Endothelial cell of umbilical vein (primary cell): ENCODE data around the gene INSRR. TPM values are rescaled to one million over a fixed set of nuclear protein-coding genes. Genes with fewer than 3 reads are reported as not detected.

Experiments used
- BruUV-seq: library from RNA; stranded (reverse); fragments of 400-500 nt; replicated peaks from 2 replicates; lab custom pipeline; 2021; lab: Mats Ljungman, UMichigan
- CTCF ChIA-PET: fragments of 300-600, 350-600 bp; sonication (Branson Sonifier 250); formaldehyde crosslinking; loops from one replicate; lab custom pipeline; 2021; ENCODE audit warnings: antibody characterized with exemption, inconsistent platforms; lab: Charles Lee
- POLR2A ChIA-PET: fragments of 300-600, 350-600 bp; sonication (Branson Sonifier 250); formaldehyde crosslinking; loops from one replicate; lab custom pipeline; 2021; ENCODE audit warnings: antibody characterized with exemption, inconsistent platforms; lab: Charles Lee
- DNase-seq: peaks from one replicate; pipeline ENCODE4 v3.0.0-alpha.2; 2011; ENCODE audit warnings: low read depth, low spot score
- FAIRE-seq: peaks from 2 replicates; lab custom pipeline; 2011; peaks lifted over from hg19 to GRCh38; lab: Jason Lieb, UNC
- H2AFZ ChIP-seq: 2 replicates; pipeline ENCODE4 v1.6.0; 2012; ENCODE audit warnings: low read depth, low read length, control low read depth, inconsistent platforms
- H3K27ac ChIP-seq: 2 replicates; pipeline ENCODE4 v1.5.1; 2011; ENCODE audit warnings: low read depth, mild to moderate bottlenecking, control low read depth, low read length, moderate library complexity; ENCODE audit not compliant: insufficient read depth
- H3K27me3 ChIP-seq, 2 experiments: 2 replicates each; pipeline versions ENCODE4 v1.6.0 to v1.6.1; 2011; ENCODE audit warnings: low read length in 2 of 2, mixed read lengths in 1 of 2; ENCODE audit not compliant: control insufficient read depth in 2 of 2, insufficient read depth in 2 of 2
- H3K36me3 ChIP-seq, 2 experiments: 2 replicates in 1 of 2; 3 replicates in 1 of 2; pipeline ENCODE4 v1.5.1; 2011; ENCODE audit warnings: low read length in 2 of 2, mild to moderate bottlenecking in 1 of 2, moderate library complexity in 1 of 2; ENCODE audit not compliant: control insufficient read depth in 2 of 2, insufficient read depth in 2 of 2; ENCODE audit errors: extremely low read depth in 1 of 2
- H3K4me1 ChIP-seq: 3 replicates; pipeline ENCODE4 v1.5.1; 2011; ENCODE audit warnings: mild to moderate bottlenecking, low read length; ENCODE audit not compliant: control insufficient read depth, insufficient read depth; ENCODE audit errors: extremely low read depth
- H3K4me2 ChIP-seq: 2 replicates; pipeline ENCODE4 v1.6.1; 2011; ENCODE audit warnings: low read length, control low read depth, mixed read lengths; ENCODE audit not compliant: insufficient read depth
- H3K4me3 ChIP-seq, 3 experiments: fragments of 200-600 bp in 1 of 3; sonication (generic), shearing (Covaris generic) in 1 of 3; replicated peaks in 1 of 3; 2 replicates each; pipeline ENCODE4 v1.5.1; 2011 to 2016; ENCODE audit warnings: control low read depth in 3 of 3, low read length in 3 of 3, mild to moderate bottlenecking in 2 of 3, inconsistent platforms in 1 of 3, low read depth in 1 of 3, moderate library complexity in 1 of 3; ENCODE audit not compliant: insufficient read depth in 1 of 3
- H3K79me2 ChIP-seq: 2 replicates; pipeline ENCODE4 v1.6.0; 2012; ENCODE audit warnings: low read length, inconsistent platforms; ENCODE audit not compliant: control insufficient read depth, insufficient read depth
- H3K9ac ChIP-seq: replicated peaks from 2 replicates; pipeline ENCODE3; 2011; ENCODE audit warnings: low read length, control low read depth; ENCODE audit not compliant: insufficient read depth; ENCODE audit errors: extremely low read depth
- H3K9me1 ChIP-seq: replicated peaks from 3 replicates; pipeline ENCODE4 v1.6.0; 2011; ENCODE audit warnings: mild to moderate bottlenecking, low read length; ENCODE audit not compliant: control insufficient read depth, insufficient read depth; ENCODE audit errors: extremely low read depth
- H3K9me3 ChIP-seq: replicated peaks from 2 replicates; pipeline ENCODE4 v1.5.1; 2012; ENCODE audit warnings: low read length, inconsistent platforms; ENCODE audit not compliant: control insufficient read depth, insufficient read depth
- H4K20me1 ChIP-seq: replicated peaks from 2 replicates; pipeline ENCODE3; 2011; ENCODE audit warnings: mild to moderate bottlenecking, low read length; ENCODE audit not compliant: control insufficient read depth, insufficient read depth; ENCODE audit errors: extremely low read depth
- CTCF ChIP-seq, 2 donors: IDR thresholded peaks; 1 replicate in 1 of 2; 2 replicates in 1 of 2; pipeline ENCODE4 v1.5.1; 2011; ENCODE audit warnings: low read length in 2 of 2, mild to moderate bottlenecking in 2 of 2, moderate library complexity in 2 of 2, control low read depth in 1 of 2, inconsistent platforms in 1 of 2, low read depth in 1 of 2; ENCODE audit not compliant: insufficient read depth in 1 of 2; ENCODE audit errors: extremely low read depth in 1 of 2
- EZH2 ChIP-seq: IDR thresholded peaks from 2 replicates; pipeline ENCODE4 v1.6.1; 2012; ENCODE audit warnings: borderline replicate concordance, low read depth, mild to moderate bottlenecking, moderate library complexity, low read length, inconsistent platforms; ENCODE audit not compliant: severe bottlenecking
- FOS ChIP-seq: IDR thresholded peaks from 2 replicates; pipeline ENCODE4 v1.6.1; 2011; ENCODE audit warnings: mild to moderate bottlenecking, low read length, moderate library complexity, borderline replicate concordance; ENCODE audit not compliant: insufficient read depth
- GATA2 ChIP-seq: IDR thresholded peaks from 2 replicates; pipeline ENCODE4 v1.7.0; 2011; ENCODE audit warnings: low read depth, mild to moderate bottlenecking, moderate library complexity, mixed read lengths, low read length; ENCODE audit not compliant: insufficient read length, insufficient read depth
- JUN ChIP-seq: IDR thresholded peaks from 2 replicates; pipeline ENCODE4 v1.6.1; 2011; ENCODE audit warnings: borderline replicate concordance, low read depth; ENCODE audit not compliant: insufficient read length, insufficient read depth
- MAX ChIP-seq: IDR thresholded peaks from 2 replicates; pipeline ENCODE4 v1.6.1; 2011; ENCODE audit not compliant: insufficient read depth, insufficient read length
- MYC ChIP-seq: IDR thresholded peaks from one replicate; pipeline ENCODE4 v1.6.1; 2011; ENCODE audit warnings: mild to moderate bottlenecking, low read depth, low read length
- POLR2A ChIP-seq: IDR thresholded peaks from 2 replicates; pipeline ENCODE4 v1.6.1; 2012; ENCODE audit warnings: low read depth, mild to moderate bottlenecking, control low read depth, low read length
- POLR2AphosphoS5 ChIP-seq: IDR thresholded peaks from 2 replicates; pipeline ENCODE4 v1.6.1; 2012; ENCODE audit warnings: low read depth, mild to moderate bottlenecking, control low read depth, low read length, moderate library complexity; ENCODE audit not compliant: insufficient read depth
- dilution Hi-C: fragments of 300-500 bp; cut with MboI; formaldehyde crosslinking; loops from one replicate; pipeline ENCODE4 v1.15.0; 2019; ENCODE audit warnings: low sequenced_read_pairs; ENCODE audit not compliant: extremely low pct_ligation_motif_present
- intact Hi-C: fragments of 100-400 bp; cut with micrococcal nuclease; formaldehyde crosslinking; loops from one replicate; pipeline ENCODE4 v1.10.0; 2022
- polyA plus RNA-seq, 4 experiments: library from polyadenylated mRNA; depleted of rRNA in 3 of 4; stranded (reverse) in 3 of 4; unstranded in 1 of 4; fragments of >200 nt; gene quantifications; 2 replicates each; pipeline versions ENCODE4 v1.2.1 to v1.2.3, GENCODE V29; 2011 to 2012; ENCODE audit warnings: missing spikeins in 1 of 4
- total RNA-seq: library from RNA; stranded (reverse); gene quantifications from 2 replicates; pipeline ENCODE4 v1.2.3, GENCODE V29; 2021

The INSRR gene
- total and polyA plus RNA-seq, 2 donors (not counting 3 experiments of a cell fraction or from before 2014, with no cell fraction given) = not detected

GRCh38 chr1:156857532-156857931 lies 1.4 kb downstream of the INSRR start:
- Histone ChIP-seq H2AFZ (no peak overlapping the region), H4K20me1 (no peaks in the 10 kb centered on the region), H3K9me1 (no peaks in the 10 kb centered on the region), H3K27ac (no peak overlapping the region), H3K27me3 (peaks cover 39 to 47% of the 10 kb centered on the region in 2 experiments), H3K4me2 (no peak overlapping the region), H3K9me3 (no peaks in the 10 kb centered on the region), H3K36me3 (no peaks in the 10 kb centered on the region), H3K4me1 (peaks cover 12% of the 10 kb centered on the region), H3K79me2 (no peaks in the 10 kb centered on the region), H3K4me3 (no peak overlapping the region), H3K9ac (no peak overlapping the region)
- no peak for FAIRE-seq
- no TSS peak for BruUV-seq
- POLR2A ChIA-PET = no interaction called here
- dilution Hi-C loops = no loop called here
- no peak for DNase-seq
- intact Hi-C loops = no loop called here
- CTCF ChIA-PET = interaction anchor here (0.6 to 10.5 kb wide), 9 partner anchors 10 to 168 kb away, joined by 3 to 336 read pairs (median 42); partner anchors contain the start of genes ISG20L2 and METTL25B
- TF ChIP-seq EZH2 (no peak), POLR2A (no peak), JUN (no peak), GATA2 (no peak), MYC (no peak), FOS (no peak), MAX (no peak), POLR2AphosphoS5 (no peak), CTCF (IDR thresholded peaks at IDR 0.05; ENCODE audit: extremely low read depth in 1 of 2, insufficient read depth in 1 of 2, low read depth in 1 of 2, low read length in 2 of 2) (no peak)
